Liver (tissue), 9 donors: ENCODE results near the gene AP5Z1. TPM values are rescaled to one million over a fixed set of nuclear protein-coding genes. Genes with fewer than 3 reads are reported as not detected.

Experiments
- DNase-seq: peaks from one replicate; pipeline ENCODE4 v3.0.0-alpha.2; 2017; ENCODE audit warnings: low spot score
- H3K27ac ChIP-seq, 2 donors: one replicate each; pipeline ENCODE4 v1.7.0; 2013; ENCODE audit warnings: inconsistent platforms in 2 of 2, low read length in 2 of 2, control low read depth in 1 of 2, low read depth in 1 of 2, mild to moderate bottlenecking in 1 of 2
- H3K27me3 ChIP-seq, 4 donors: one replicate each; pipeline versions ENCODE4 v1.6.1 to v1.7.0; 2013; ENCODE audit warnings: low read length in 3 of 4, inconsistent platforms in 1 of 4, mild to moderate bottlenecking in 1 of 4, moderate library complexity in 1 of 4; ENCODE audit not compliant: control insufficient read depth in 4 of 4, insufficient read depth in 4 of 4
- H3K36me3 ChIP-seq, 4 donors: one replicate each; pipeline versions ENCODE4 v1.6.1 to v1.7.0; 2013; ENCODE audit warnings: low read length in 3 of 4, mild to moderate bottlenecking in 3 of 4, low read depth in 1 of 4, moderate library complexity in 1 of 4; ENCODE audit not compliant: control insufficient read depth in 4 of 4, insufficient read depth in 3 of 4
- H3K4me1 ChIP-seq, 4 donors: one replicate each; pipeline versions ENCODE4 v1.6.1 to v1.7.0; 2013; ENCODE audit warnings: low read length in 3 of 4, mild to moderate bottlenecking in 3 of 4, moderate library complexity in 1 of 4; ENCODE audit not compliant: control insufficient read depth in 4 of 4, insufficient read depth in 4 of 4
- H3K4me3 ChIP-seq, 3 donors: one replicate each; pipeline versions ENCODE4 v1.6.1 to v1.7.0; 2013; ENCODE audit warnings: low read length in 3 of 3, control low read depth in 1 of 3, low read depth in 1 of 3, mild to moderate bottlenecking in 1 of 3
- H3K9ac ChIP-seq, 2 donors: one replicate each; pipeline ENCODE4 v1.7.0; 2013; ENCODE audit warnings: low read length in 2 of 2, mild to moderate bottlenecking in 2 of 2, moderate library complexity in 2 of 2, control low read depth in 1 of 2, low read depth in 1 of 2
- H3K9me3 ChIP-seq, 4 donors: one replicate each; pipeline versions ENCODE4 v1.6.1 to v1.7.0; 2013; ENCODE audit warnings: low read length in 3 of 4; ENCODE audit not compliant: control insufficient read depth in 4 of 4
- ATF3 ChIP-seq: IDR thresholded peaks from 2 replicates; pipeline ENCODE4 v1.6.1; 2016; ENCODE audit warnings: antibody characterized with exemption
- CTCF ChIP-seq: fragments of 150-350 bp; IDR thresholded peaks from 2 replicates; pipeline ENCODE4 v1.5.1; 2017; ENCODE audit warnings: improper control_type of control experiment, low read depth, low read length; ENCODE audit not compliant: missing input control
- HNF4A ChIP-seq, 2 donors: conservative IDR thresholded peaks; 2 replicates each; pipeline ENCODE4 v1.6.1; 2016; ENCODE audit warnings: antibody characterized with exemption in 2 of 2, mild to moderate bottlenecking in 2 of 2
- HNF4G ChIP-seq: IDR thresholded peaks from 2 replicates; pipeline ENCODE4 v1.6.1; 2016; ENCODE audit warnings: antibody characterized with exemption
- JUND ChIP-seq, 2 donors: IDR thresholded peaks; 2 replicates each; pipeline ENCODE4 v1.6.1; 2016; ENCODE audit warnings: antibody characterized with exemption in 2 of 2
- MAX ChIP-seq: IDR thresholded peaks from 2 replicates; pipeline ENCODE4 v1.6.1; 2016; ENCODE audit warnings: antibody characterized with exemption
- NR2F2 ChIP-seq: IDR thresholded peaks from 2 replicates; pipeline ENCODE4 v1.6.1; 2016; ENCODE audit warnings: antibody characterized with exemption
- RAD21 ChIP-seq, 2 donors: IDR thresholded peaks; 2 replicates each; pipeline ENCODE4 v1.6.1; 2016; ENCODE audit warnings: antibody characterized with exemption in 2 of 2, mild to moderate bottlenecking in 2 of 2
- REST ChIP-seq: IDR thresholded peaks from 2 replicates; pipeline ENCODE4 v1.6.1; 2016; ENCODE audit warnings: antibody characterized with exemption, mild to moderate bottlenecking
- RXRA ChIP-seq, 2 donors: IDR thresholded peaks; 2 replicates each; pipeline ENCODE4 v1.6.1; 2017 to 2018; ENCODE audit warnings: antibody characterized with exemption in 2 of 2, mild to moderate bottlenecking in 1 of 2
- SP1 ChIP-seq: IDR thresholded peaks from 2 replicates; pipeline ENCODE4 v1.6.1; 2018; ENCODE audit warnings: antibody characterized with exemption, mild to moderate bottlenecking
- TAF1 ChIP-seq: conservative IDR thresholded peaks from 2 replicates; pipeline ENCODE4 v1.6.1; 2016; ENCODE audit warnings: antibody characterized with exemption, mild to moderate bottlenecking
- YY1 ChIP-seq: IDR thresholded peaks from 2 replicates; pipeline ENCODE4 v1.6.1; 2016; ENCODE audit warnings: antibody characterized with exemption, mild to moderate bottlenecking
- ZBTB33 ChIP-seq: IDR thresholded peaks from 2 replicates; pipeline ENCODE4 v1.6.1; 2016; ENCODE audit warnings: antibody characterized with exemption
- WGBS: extraction: QIAGEN DNeasy Blood & Tissue Kit; methylation state at CpG from one replicate; pipeline ENCODE4 v1.1.7; 2013; 5-methylcytosine and 5-hydroxymethylcytosine counted together
- polyA plus RNA-seq, 2 donors: library from polyadenylated mRNA; stranded (reverse) in 1 of 2; unstranded in 1 of 2; fragments of 200-250 nt in 1 of 2; fragments of >200 nt in 1 of 2; fragmentation: Nextera tagmentation in 1 of 2; extraction: Ambion mirVana in 1 of 2; gene quantifications; one replicate each; pipeline versions ENCODE4 v1.2.1 to v1.2.3, GENCODE V29; 2013 to 2015
- total RNA-seq, 2 donors: library from RNA; depleted of rRNA; stranded (reverse); fragments of >200 nt; gene quantifications; one replicate each; pipeline ENCODE4 v1.2.3, GENCODE V29; 2014
- donor health status: healthy.
- donor health status: healthy.
- donor health status: healthy.
- donor health status: healthy.
- donor health status: healthy.

Gene AP5Z1
- total and polyA plus RNA-seq, 4 donors = 10.2 to 16.0 (median 14.2) TPM

GRCh38 chr7:4783292-4783652, 7.8 kb downstream of the AP5Z1 start:
- Histone ChIP-seq H3K9ac (no peak overlapping the region), H3K27me3 (no peaks in the 10 kb centered on the region), H3K9me3 (no peaks in the 10 kb centered on the region), H3K4me1 (peaks cover 0 to 2% (median 0%) of the 10 kb centered on the region in 4 donors), H3K27ac (no peak overlapping the region), H3K36me3 (peaks cover 20 to 73% (median 35%) of the 10 kb centered on the region in 4 donors), H3K4me3 (no peak overlapping the region)
- no peak for TF ChIP-seq HNF4G
- no peak for TF ChIP-seq ATF3
- no peak for TF ChIP-seq YY1
- TF ChIP-seq RAD21 (IDR thresholded peaks at IDR 0.05) = no peak
- TF ChIP-seq MAX = no peak
- TF ChIP-seq HNF4A (conservative IDR thresholded peaks at IDR 0.05) = no peak
- no peak for TF ChIP-seq NR2F2
- no peak for TF ChIP-seq JUND (IDR thresholded peaks at IDR 0.05)
- no peak for TF ChIP-seq RXRA (IDR thresholded peaks at IDR 0.05)
- no peak for TF ChIP-seq SP1
- TF ChIP-seq TAF1 = no peak
- no peak for TF ChIP-seq REST
- no peak for TF ChIP-seq ZBTB33
- no peak for TF ChIP-seq CTCF
- no peak for DNase-seq
- 93% methylated on average over 16 of the region's 16 CpGs for WGBS

GRCh38 chr7:4783762-4784351, 8.4 kb downstream of the AP5Z1 start:
- no peaks in the 10 kb centered on the region for H3K27me3 ChIP-seq
- peaks cover 20 to 79% (median 37%) of the 10 kb centered on the region in 4 donors for H3K36me3 ChIP-seq
- no peak for DNase-seq
- TF ChIP-seq SP1 (no peak), RXRA (IDR thresholded peaks at IDR 0.05) (no peak), ATF3 (no peak)
- H3K9me3 ChIP-seq = no peaks in the 10 kb centered on the region
- 96% methylated on average over 40 of the region's 40 CpGs for WGBS
- no peaks in the 10 kb centered on the region for H3K4me1 ChIP-seq
- no peak overlapping the region for H3K9ac ChIP-seq
- H3K4me3 ChIP-seq = no peak overlapping the region
- no peak overlapping the region for H3K27ac ChIP-seq
